Fibroblast of the aortic adventitia (primary cell): ENCODE data around the gene PLEKHF1. TPM values are rescaled to one million over a fixed set of nuclear protein-coding genes. Genes with fewer than 3 reads are reported as not detected.

Experiments used
- DNase-seq: peaks from one replicate; pipeline ENCODE4 v3.0.0-alpha.2; 2010; ENCODE audit warnings: low read depth
- H3K4me3 ChIP-seq: 2 replicates; pipeline ENCODE4 v1.5.1; 2011; ENCODE audit warnings: low read depth, mild to moderate bottlenecking, control low read depth, low read length, moderate library complexity
- CTCF ChIP-seq: IDR thresholded peaks from 2 replicates; pipeline ENCODE4 v1.5.1; 2011; ENCODE audit warnings: mild to moderate bottlenecking, low read length, control low read depth, inconsistent platforms; ENCODE audit not compliant: insufficient read depth
- total RNA-seq: library from RNA; depleted of rRNA; stranded (reverse); fragments of >200 nt; gene quantifications from 2 replicates; pipeline ENCODE4 v1.2.3, GENCODE V29; 2012; ENCODE audit warnings: low replicate concordance

Gene PLEKHF1
- total RNA-seq, 1 donor = 29.4 TPM

- no peak overlapping the region for H3K4me3 ChIP-seq
- peak; percentile 62 for DNase-seq
- TF ChIP-seq CTCF = no peak
Observed at GRCh38 chr19:29685326-29685725, 20.1 kb downstream of the PLEKHF1 start.

- H3K4me3 ChIP-seq = no peak overlapping the region
- no peak for DNase-seq
Observed at GRCh38 chr19:29686285-29686805, 21.1 kb downstream of the PLEKHF1 start.

GRCh38 chr19:29687244-29687896 is 22.1 kb downstream of the PLEKHF1 start:
- peak; percentile 99 for DNase-seq
- no peak for TF ChIP-seq CTCF
- peak overlapping the region; percentile 64 for H3K4me3 ChIP-seq

More at GRCh38 chr19:29686285-29686805, 21.1 kb downstream of the PLEKHF1 start:
- TF ChIP-seq CTCF = no peak

- no peak overlapping the region for H3K4me3 ChIP-seq
- no peak for TF ChIP-seq CTCF
- peak; percentile 90 for DNase-seq
Observed at GRCh38 chr19:29687897-29688728, 22.9 kb downstream of the PLEKHF1 start.

GRCh38 chr19:29690842-29691241 is 25.6 kb downstream of the PLEKHF1 start:
- peak; percentile 34 for TF ChIP-seq CTCF
- peak; percentile 54 for DNase-seq

GRCh38 chr19:29694161-29694560 is 28.9 kb downstream of the PLEKHF1 start:
- DNase-seq = no peak
- H3K4me3 ChIP-seq = no peak overlapping the region
- no peak for TF ChIP-seq CTCF

More at GRCh38 chr19:29690842-29691241, 25.6 kb downstream of the PLEKHF1 start:
- H3K4me3 ChIP-seq = no peak overlapping the region
